HEK293 (cell line): ENCODE data around the gene ARHGAP6.

Source experiments
- GLI2 ChIP-seq: fragments of 450-650 bp; formaldehyde crosslinking; IDR thresholded peaks from 2 replicates; pipeline ENCODE4; 2017; ENCODE audit warnings: missing biosample characterization, missing genetic modification characterization, low read depth, borderline replicate concordance
- PBX3 ChIP-seq: sonication (generic); formaldehyde crosslinking; IDR thresholded peaks from 2 replicates; pipeline ENCODE4 v1.8.1; 2022; ENCODE audit warnings: mild to moderate bottlenecking, moderate library complexity, missing genetic modification reagents
- RBAK ChIP-seq: fragments of 450-650 bp; formaldehyde crosslinking; IDR thresholded peaks from 2 replicates; pipeline ENCODE4 v1.5.1; 2016; ENCODE audit warnings: missing biosample characterization, missing genetic modification characterization
- SP2 ChIP-seq: fragments of 450-650 bp; formaldehyde crosslinking; IDR thresholded peaks from 2 replicates; pipeline ENCODE4 v1.5.1; 2016; ENCODE audit warnings: missing biosample characterization, missing genetic modification characterization
- YY1 ChIP-seq: fragments of 450-650 bp; formaldehyde crosslinking; IDR thresholded peaks from 2 replicates; pipeline ENCODE4 v1.5.1; 2018; ENCODE audit warnings: missing biosample characterization, missing genetic modification characterization
- ZNF140 ChIP-seq: fragments of 450-650 bp; formaldehyde crosslinking; IDR thresholded peaks from 2 replicates; pipeline ENCODE4 v1.5.1; 2016; ENCODE audit warnings: missing biosample characterization, missing genetic modification characterization
- ZNF146 ChIP-seq: fragments of 450-650 bp; formaldehyde crosslinking; IDR thresholded peaks from 2 replicates; pipeline ENCODE4 v1.5.1; 2016; ENCODE audit warnings: missing biosample characterization, missing genetic modification characterization
- ZNF155 ChIP-seq: fragments of 450-650 bp; formaldehyde crosslinking; IDR thresholded peaks from 2 replicates; pipeline ENCODE4 v1.5.1; 2016; ENCODE audit warnings: missing biosample characterization, missing genetic modification characterization
- ZNF184 ChIP-seq: fragments of 450-650 bp; IDR thresholded peaks from 2 replicates; pipeline ENCODE4 v1.5.1; 2018; ENCODE audit warnings: missing biosample characterization, mild to moderate bottlenecking, missing genetic modification characterization
- ZNF350 ChIP-seq: fragments of 450-650 bp; formaldehyde crosslinking; IDR thresholded peaks from 2 replicates; pipeline ENCODE4 v1.5.0; 2017; ENCODE audit warnings: missing biosample characterization, mild to moderate bottlenecking, missing genetic modification characterization
- TF ChIP-seq, protein P1 (sequence below): fragments of 450-650 bp; formaldehyde crosslinking; IDR thresholded peaks from 2 replicates; pipeline ENCODE4 v1.5.1; 2016; ENCODE audit warnings: missing biosample characterization, missing genetic modification characterization
- TF ChIP-seq, protein P2 (sequence below): fragments of 450-650 bp; formaldehyde crosslinking; IDR thresholded peaks from 2 replicates; pipeline ENCODE4 v1.5.1; 2016; ENCODE audit warnings: missing biosample characterization, missing genetic modification characterization

- TF ChIP-seq GLI2 (no peak), ZNF350 (no peak), ZNF155 (tag by site-specific recombination) (no peak), ZNF140 (tag by site-specific recombination) (no peak), SP2 (tag by site-specific recombination) (no peak), ZNF146 (no peak), RBAK (tag by site-specific recombination) (no peak), YY1 (tag by site-specific recombination) (no peak), ZNF184 (tag by site-specific recombination) (no peak), PBX3 (CRISPR knock-in tag) (no peak)
- TF ChIP-seq, protein P1, sequence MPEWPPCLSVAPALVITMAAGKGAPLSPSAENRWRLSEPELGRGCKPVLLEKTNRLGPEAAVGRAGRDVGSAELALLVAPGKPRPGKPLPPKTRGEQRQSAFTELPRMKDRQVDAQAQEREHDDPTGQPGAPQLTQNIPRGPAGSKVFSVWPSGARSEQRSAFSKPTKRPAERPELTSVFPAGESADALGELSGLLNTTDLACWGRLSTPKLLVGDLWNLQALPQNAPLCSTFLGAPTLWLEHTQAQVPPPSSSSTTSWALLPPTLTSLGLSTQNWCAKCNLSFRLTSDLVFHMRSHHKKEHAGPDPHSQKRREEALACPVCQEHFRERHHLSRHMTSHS (tag by site-specific recombination) = no peak
- TF ChIP-seq, protein P2, sequence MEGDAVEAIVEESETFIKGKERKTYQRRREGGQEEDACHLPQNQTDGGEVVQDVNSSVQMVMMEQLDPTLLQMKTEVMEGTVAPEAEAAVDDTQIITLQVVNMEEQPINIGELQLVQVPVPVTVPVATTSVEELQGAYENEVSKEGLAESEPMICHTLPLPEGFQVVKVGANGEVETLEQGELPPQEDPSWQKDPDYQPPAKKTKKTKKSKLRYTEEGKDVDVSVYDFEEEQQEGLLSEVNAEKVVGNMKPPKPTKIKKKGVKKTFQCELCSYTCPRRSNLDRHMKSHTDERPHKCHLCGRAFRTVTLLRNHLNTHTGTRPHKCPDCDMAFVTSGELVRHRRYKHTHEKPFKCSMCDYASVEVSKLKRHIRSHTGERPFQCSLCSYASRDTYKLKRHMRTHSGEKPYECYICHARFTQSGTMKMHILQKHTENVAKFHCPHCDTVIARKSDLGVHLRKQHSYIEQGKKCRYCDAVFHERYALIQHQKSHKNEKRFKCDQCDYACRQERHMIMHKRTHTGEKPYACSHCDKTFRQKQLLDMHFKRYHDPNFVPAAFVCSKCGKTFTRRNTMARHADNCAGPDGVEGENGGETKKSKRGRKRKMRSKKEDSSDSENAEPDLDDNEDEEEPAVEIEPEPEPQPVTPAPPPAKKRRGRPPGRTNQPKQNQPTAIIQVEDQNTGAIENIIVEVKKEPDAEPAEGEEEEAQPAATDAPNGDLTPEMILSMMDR (tag by site-specific recombination) = no peak
Observed at GRCh38 chrX:11478911-11479310, 186.8 kb downstream of the ARHGAP6 start.
